HG02970 (cell line): ENCODE data around the gene PXDN.
"Not testable (repeated sequence)": the region's sequence is repeated elsewhere in the genome, so short reads cannot be mapped to it uniquely, and the experiment has no call there.

Experiments used
- ATAC-seq: cut with Tn5 transposase; IDR thresholded peaks from one replicate; pipeline ENCODE4 v1.9.1; 2021; ENCODE audit warnings: mild to moderate bottlenecking, moderate library complexity, moderate number of reproducible peaks; ENCODE audit not compliant: unreplicated experiment, low FRiP score

The PXDN gene

GRCh38 chr2:1744446-1745170 lies at the start of gene PXDN:
Gene PXDN, minus strand, starts transcription at chr2:1744515. Its CDS starts 60 bp downstream, at chr2:1744455.
- ATAC-seq, result no peak

- no peak for ATAC-seq
These were observed 49.6 kb upstream of the PXDN start for GRCh38 chr2:1793868-1794445.

GRCh38 chr2:1793001-1793867 lies 48.9 kb upstream of the PXDN start:
- no peak for ATAC-seq

- ATAC-seq, result no peak
These were observed 47.5 kb upstream of the PXDN start for GRCh38 chr2:1791685-1792435.

GRCh38 chr2:1791006-1791605 lies 46.8 kb upstream of the PXDN start:
- no peak for ATAC-seq

GRCh38 chr2:1790473-1790872 lies 46.2 kb upstream of the PXDN start:
- no peak for ATAC-seq

- no peak for ATAC-seq
These were observed 45.3 kb upstream of the PXDN start for GRCh38 chr2:1789610-1790009.

GRCh38 chr2:1788478-1788959 lies 44.2 kb upstream of the PXDN start:
- no peak for ATAC-seq

- no peak for ATAC-seq
These were observed 43.6 kb upstream of the PXDN start for GRCh38 chr2:1787755-1788477.

- ATAC-seq, result no peak
These were observed 40.8 kb upstream of the PXDN start for GRCh38 chr2:1784986-1785617.

GRCh38 chr2:1784087-1784486 lies 39.8 kb upstream of the PXDN start:
- ATAC-seq, result no peak

GRCh38 chr2:1782514-1782913 lies 38.2 kb upstream of the PXDN start:
- no peak for ATAC-seq

GRCh38 chr2:1781291-1782080 lies 37.2 kb upstream of the PXDN start:
- no peak for ATAC-seq

GRCh38 chr2:1780693-1781092 lies 36.4 kb upstream of the PXDN start:
- ATAC-seq, result no peak

- ATAC-seq, result not testable (repeated sequence)
These were observed 35.7 kb upstream of the PXDN start for GRCh38 chr2:1780054-1780453.

GRCh38 chr2:1778566-1778965 lies 34.3 kb upstream of the PXDN start:
- ATAC-seq, result no peak

GRCh38 chr2:1777781-1778180 lies 33.5 kb upstream of the PXDN start:
- ATAC-seq, result no peak

- ATAC-seq, result no peak
These were observed 32.8 kb upstream of the PXDN start for GRCh38 chr2:1777156-1777555.
